GM21423 (cell line): Measurements from ENCODE around the gene TRIM75.
A peak's percentile ranks its signal among the peaks of the same experiment; 100 is the strongest.
"Not testable (repeated sequence)": the region's sequence is repeated elsewhere in the genome, so short reads cannot be mapped to it uniquely, and the experiment has no call there.

Source experiments
- ATAC-seq: cut with Tn5 transposase; IDR thresholded peaks from one replicate; pipeline ENCODE4 v1.9.1; 2021; ENCODE audit warnings: mild to moderate bottlenecking, moderate library complexity; ENCODE audit not compliant: unreplicated experiment

The TRIM75 gene

GRCh38 chr4:165073346-165073745 is 19.7 kb downstream of the TRIM75 start:
- not testable (repeated sequence) for ATAC-seq

- no peak for ATAC-seq
Observed at GRCh38 chr4:165077034-165077578, 23.4 kb downstream of the TRIM75 start.

GRCh38 chr4:165079476-165079875 is 25.8 kb downstream of the TRIM75 start:
- ATAC-seq = peak; percentile 81

GRCh38 chr4:165084787-165085186 is 31.1 kb downstream of the TRIM75 start:
- not testable (repeated sequence) for ATAC-seq

- ATAC-seq = no peak
Observed at GRCh38 chr4:165085946-165086345, 32.3 kb downstream of the TRIM75 start.

GRCh38 chr4:165088366-165088765 is 34.7 kb downstream of the TRIM75 start:
- ATAC-seq = no peak

GRCh38 chr4:165092187-165092586 is 38.5 kb downstream of the TRIM75 start:
- not testable (repeated sequence) for ATAC-seq

- no peak for ATAC-seq
Observed at GRCh38 chr4:165094873-165095272, 41.2 kb downstream of the TRIM75 start.

- ATAC-seq = no peak
Observed at GRCh38 chr4:165095291-165095690, 41.6 kb downstream of the TRIM75 start.

- ATAC-seq = no peak
Observed at GRCh38 chr4:165096776-165097175, 43.1 kb downstream of the TRIM75 start.

- no peak for ATAC-seq
Observed at GRCh38 chr4:165101641-165102040, 48.0 kb downstream of the TRIM75 start.

GRCh38 chr4:165106518-165106917 is 52.9 kb downstream of the TRIM75 start:
- no peak for ATAC-seq
